H9 (cell line): ENCODE results near the gene NINJ1. TPM values are rescaled to one million over a fixed set of nuclear protein-coding genes. Genes with fewer than 3 reads are reported as not detected.

Source experiments
- DNase-seq: peaks from one replicate; pipeline ENCODE4 v3.0.0-alpha.2; 2017
- H2AFZ ChIP-seq: one replicate; pipeline ENCODE4 v1.6.1; 2013; ENCODE audit warnings: mild to moderate bottlenecking, low read length, control low read depth, moderate library complexity
- H2AK5ac ChIP-seq: 2 replicates; pipeline ENCODE4 v1.6.1; 2013; ENCODE audit warnings: low read length, control low read depth, mixed read lengths; ENCODE audit not compliant: insufficient read length
- H2BK120ac ChIP-seq: one replicate; pipeline ENCODE4 v1.6.1; 2013; ENCODE audit warnings: low read depth, mild to moderate bottlenecking, low read length, control low read depth, inconsistent platforms; ENCODE audit not compliant: poor library complexity, severe bottlenecking
- H2BK12ac ChIP-seq: 2 replicates; pipeline ENCODE4 v1.6.1; 2013; ENCODE audit warnings: low read length, control low read depth, mixed read lengths, low read depth; ENCODE audit not compliant: insufficient read length
- H2BK15ac ChIP-seq: 2 replicates; pipeline ENCODE4 v1.6.1; 2013; ENCODE audit warnings: low read depth, low read length, control low read depth
- H2BK20ac ChIP-seq: one replicate; pipeline ENCODE4 v1.6.1; 2013; ENCODE audit warnings: low read depth, mild to moderate bottlenecking, low read length, control low read depth, inconsistent platforms; ENCODE audit not compliant: poor library complexity, severe bottlenecking
- H2BK5ac ChIP-seq: 2 replicates; pipeline ENCODE4 v1.6.1; 2013; ENCODE audit warnings: low read length, control low read depth, mixed read lengths; ENCODE audit not compliant: insufficient read length
- H3K14ac ChIP-seq: 2 replicates; pipeline ENCODE4 v1.6.1; 2013; ENCODE audit warnings: low read length, control low read depth; ENCODE audit not compliant: insufficient read depth
- H3K18ac ChIP-seq: 2 replicates; pipeline ENCODE4 v1.6.1; 2013; ENCODE audit warnings: low read depth, mild to moderate bottlenecking, mixed read lengths, low read length, control low read depth; ENCODE audit not compliant: insufficient read length
- H3K23ac ChIP-seq: 2 replicates; pipeline ENCODE4 v1.6.1; 2013; ENCODE audit warnings: low read length, control low read depth, mixed read lengths, low read depth; ENCODE audit not compliant: insufficient read length
- H3K23me2 ChIP-seq: 2 replicates; pipeline ENCODE4 v1.6.1; 2013; ENCODE audit warnings: low read depth, mild to moderate bottlenecking, mixed read lengths, low read length, control low read depth; ENCODE audit not compliant: insufficient read length, poor library complexity, severe bottlenecking
- H3K27ac ChIP-seq: 2 replicates; pipeline ENCODE4 v1.5.1; 2013; ENCODE audit warnings: low read length, control low read depth, mixed read lengths, low read depth; ENCODE audit not compliant: insufficient read length
- H3K27me3 ChIP-seq: 2 replicates; pipeline ENCODE4 v1.6.1; 2013; ENCODE audit warnings: low read length, control low read depth, inconsistent platforms; ENCODE audit not compliant: insufficient read depth
- H3K4ac ChIP-seq: 2 replicates; pipeline ENCODE4 v1.6.1; 2013; ENCODE audit warnings: low read depth, mild to moderate bottlenecking, control low read depth, inconsistent platforms, low read length, moderate library complexity
- H3K4me1 ChIP-seq: 2 replicates; pipeline ENCODE4 v1.6.1; 2013; ENCODE audit warnings: low read length, control low read depth, inconsistent platforms; ENCODE audit not compliant: insufficient read depth
- H3K4me2 ChIP-seq: 2 replicates; pipeline ENCODE4 v1.6.1; 2013; ENCODE audit warnings: low read length, control low read depth, mixed read lengths; ENCODE audit not compliant: insufficient read length, insufficient read depth
- H3K56ac ChIP-seq: 2 replicates; pipeline ENCODE4 v1.6.1; 2013; ENCODE audit warnings: low read depth, mild to moderate bottlenecking, mixed read lengths, low read length, control low read depth; ENCODE audit not compliant: insufficient read length
- H3K79me1 ChIP-seq: 2 replicates; pipeline ENCODE4 v1.6.1; 2013; ENCODE audit warnings: low read depth, mild to moderate bottlenecking, moderate library complexity, low read length, control low read depth, inconsistent platforms; ENCODE audit not compliant: insufficient read depth, poor library complexity, severe bottlenecking
- H3K79me2 ChIP-seq: 2 replicates; pipeline ENCODE4 v1.6.1; 2013; ENCODE audit warnings: low read length, control low read depth, inconsistent platforms; ENCODE audit not compliant: insufficient read depth
- H3K9ac ChIP-seq: 2 replicates; pipeline ENCODE4 v1.6.1; 2013; ENCODE audit warnings: low read length, control low read depth, mixed read lengths; ENCODE audit not compliant: insufficient read length; ENCODE audit errors: extremely low read depth
- H3K9me3 ChIP-seq: one replicate; pipeline ENCODE4 v1.6.1; 2013; ENCODE audit warnings: low read depth, low read length, inconsistent platforms; ENCODE audit not compliant: control insufficient read depth
- H3T11ph ChIP-seq: one replicate; pipeline ENCODE4 v1.6.1; 2013; ENCODE audit warnings: mild to moderate bottlenecking, low read length, control low read depth, inconsistent platforms
- H4K20me1 ChIP-seq: one replicate; pipeline ENCODE4 v1.6.1; 2013; ENCODE audit not compliant: control insufficient read depth, insufficient read length, insufficient read depth
- H4K5ac ChIP-seq: 2 replicates; pipeline ENCODE4 v1.6.1; 2013; ENCODE audit warnings: low read depth, mild to moderate bottlenecking, mixed read lengths, low read length, control low read depth; ENCODE audit not compliant: insufficient read length
- H4K8ac ChIP-seq: replicated peaks from 2 replicates; pipeline ENCODE4 v1.6.1; 2013; ENCODE audit warnings: low read length, control low read depth, mixed read lengths, low read depth; ENCODE audit not compliant: insufficient read length
- H4K91ac ChIP-seq: 2 replicates; pipeline ENCODE4 v1.6.1; 2013; ENCODE audit warnings: low read depth, mild to moderate bottlenecking, moderate library complexity, mixed read lengths, low read length, control low read depth; ENCODE audit not compliant: insufficient read length
- H3K27ac Mint-ChIP-seq, 3 experiments: 2 replicates in 2 of 3; 3 replicates in 1 of 3; pipeline ENCODE4 v1.8.0; 2020 to 2021; ENCODE audit warnings: mixed read lengths in 3 of 3, mild to moderate bottlenecking in 1 of 3, moderate library complexity in 1 of 3
- H3K27me3 Mint-ChIP-seq: 2 replicates; pipeline ENCODE4 v1.8.0; 2021; ENCODE audit warnings: low read depth, mild to moderate bottlenecking, moderate library complexity, mixed read lengths
- H3K36me3 Mint-ChIP-seq, 3 experiments: 2 replicates in 2 of 3; 3 replicates in 1 of 3; pipeline ENCODE4 v1.8.0; 2020 to 2021; ENCODE audit warnings: low read depth in 3 of 3, mixed read lengths in 3 of 3; ENCODE audit not compliant: insufficient read depth in 1 of 3
- H3K4me1 Mint-ChIP-seq, 2 experiments: 2 replicates each; pipeline ENCODE4 v1.8.0; 2020; ENCODE audit warnings: mixed read lengths in 2 of 2
- H3K4me3 Mint-ChIP-seq, 2 experiments: 2 replicates in 1 of 2; 3 replicates in 1 of 2; pipeline ENCODE4 v1.8.0; 2020 to 2021; ENCODE audit warnings: mild to moderate bottlenecking in 2 of 2, mixed read lengths in 2 of 2, moderate library complexity in 1 of 2
- H3K9me3 Mint-ChIP-seq, 2 experiments: 2 replicates in 1 of 2; 3 replicates in 1 of 2; pipeline ENCODE4 v1.8.0; 2020; ENCODE audit warnings: mild to moderate bottlenecking in 2 of 2, mixed read lengths in 2 of 2, moderate library complexity in 1 of 2
- CTCF ChIP-seq: fragments of 200-600 bp; sonication (generic); conservative IDR thresholded peaks from 3 replicates; pipeline ENCODE4 v1.8.0; 2021; ENCODE audit warnings: antibody characterized with exemption, mild to moderate bottlenecking
- WGBS: extraction: QIAGEN DNeasy Blood & Tissue Kit; methylation state at CpG from one replicate; pipeline ENCODE4 v1.1.7; 2013; ENCODE audit warnings: missing lambda C conversion rate, low lambda C conversion rate, mixed read lengths; ENCODE audit not compliant: insufficient read length; ENCODE audit errors: extremely low coverage; 5-methylcytosine and 5-hydroxymethylcytosine counted together
- total RNA-seq: library from RNA; stranded (reverse); gene quantifications from 2 replicates; pipeline ENCODE4 v1.2.1, GENCODE V29; 2021

NINJ1 gene
- total RNA-seq, 1 experiment from 2014 or later = 28.9 TPM

- Mint-ChIP-seq H3K4me1 (peaks cover 18 to 23% of the 10 kb centered on the region in 2 experiments), H3K27me3 (no peaks in the 10 kb centered on the region), H3K4me3 (no peak overlapping the region), H3K36me3 (peaks cover 0 to 8% (median 3%) of the 10 kb centered on the region in 3 experiments; a peak in 5 of 7 replicates), H3K27ac (no peak overlapping the region; a peak in 1 of 7 replicates), H3K9me3 (no peaks in the 10 kb centered on the region)
- H2BK120ac ChIP-seq = no peak overlapping the region
- no peaks in the 10 kb centered on the region for H3K9me3 ChIP-seq
- no peaks in the 10 kb centered on the region for H3K4me1 ChIP-seq
- no peaks in the 10 kb centered on the region for H4K20me1 ChIP-seq
- TF ChIP-seq CTCF = no peak
- no peaks in the 10 kb centered on the region for H3K23me2 ChIP-seq
- H3K56ac ChIP-seq = no peak overlapping the region
- H2BK5ac ChIP-seq = no peak overlapping the region
- H4K91ac ChIP-seq = no peak overlapping the region
- no peak overlapping the region for H4K8ac ChIP-seq
- no peaks in the 10 kb centered on the region for H3K79me1 ChIP-seq
- H2BK20ac ChIP-seq = no peak overlapping the region
- no peak overlapping the region for H2BK12ac ChIP-seq
- H3K4me2 ChIP-seq = no peak overlapping the region
- WGBS = no CpG with 5 or more reads among the region's 13 CpGs
- H3K27ac ChIP-seq = no peak overlapping the region
- H3K23ac ChIP-seq = no peak overlapping the region
- H3K4ac ChIP-seq = no peak overlapping the region
- no peak for DNase-seq
- H3T11ph ChIP-seq = no peak overlapping the region
- no peak overlapping the region for H2BK15ac ChIP-seq
- H2AFZ ChIP-seq = no peak overlapping the region
- H3K18ac ChIP-seq = no peak overlapping the region
- no peak overlapping the region for H4K5ac ChIP-seq
- H3K79me2 ChIP-seq = no peaks in the 10 kb centered on the region
- no peak overlapping the region for H3K14ac ChIP-seq
- no peaks in the 10 kb centered on the region for H3K27me3 ChIP-seq
- no peak overlapping the region for H2AK5ac ChIP-seq
- H3K9ac ChIP-seq = no peak overlapping the region
Observed at GRCh38 chr9:93112864-93113389, 21.1 kb downstream of the NINJ1 start.
